Measurements from ENCODE around the gene KYNU. TPM values are rescaled to one million over a fixed set of nuclear protein-coding genes. Genes with fewer than 3 reads are reported as not detected.

KYNU gene
- polyA plus RNA-seq, 4 donors, result 0.67 to 3.8 (median 2.1) TPM

GRCh38 chr2:142981069-142981378, 103.6 kb downstream of the KYNU start:
- Histone ChIP-seq H3K36me3 (ENCODE audit: control insufficient read depth in 3 of 3, insufficient read depth in 2 of 3, low read depth in 1 of 3, low read length in 3 of 3) (no peaks in the 10 kb centered on the region), H3K4me3 (ENCODE audit: low read depth in 1 of 3, low read length in 3 of 3) (no peak overlapping the region), H3K9me3 (ENCODE audit: control insufficient read depth in 2 of 2, insufficient read depth in 1 of 2, low read depth in 1 of 2, low read length in 1 of 2) (no peaks in the 10 kb centered on the region), H3K4me1 (ENCODE audit: control insufficient read depth in 3 of 3, insufficient read depth in 2 of 3, low read depth in 1 of 3, low read length in 2 of 3) (no peaks in the 10 kb centered on the region), H3K27me3 (ENCODE audit: control insufficient read depth in 3 of 3, insufficient read depth in 3 of 3, low read length in 3 of 3) (no peaks in the 10 kb centered on the region), H3K27ac (ENCODE audit: low read depth in 1 of 3, low read length in 2 of 3) (no peak overlapping the region)
- WGBS, 3 donors, result 2 to 4% (median 3%) methylated on average over 1 of the region's 1 CpG
- DNase-seq, result no peak
- no peak for FAIRE-seq

DNA sequence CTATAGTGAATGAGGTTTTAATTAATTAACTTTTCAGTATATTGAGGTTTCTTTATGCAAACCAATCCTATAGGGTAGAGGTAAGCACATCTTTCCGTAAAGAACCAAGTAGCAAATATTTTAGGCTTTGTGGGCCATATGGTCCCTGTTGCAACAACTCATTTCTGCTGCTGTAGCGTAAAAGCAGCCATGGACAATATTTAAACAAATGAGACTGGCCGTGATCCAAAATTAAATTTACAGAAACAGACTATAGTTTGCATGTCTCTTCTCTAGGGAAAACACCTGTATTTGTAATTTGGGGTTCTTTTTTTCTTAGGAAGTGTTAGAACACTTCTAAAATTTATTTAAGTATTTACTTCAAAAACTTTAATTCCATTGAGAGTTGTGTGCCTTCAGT, 104.3 kb downstream of the KYNU start:
- FAIRE-seq, result no peak
- 75 to 82% (median 78%) methylated on average over 3 of the region's 3 CpGs for WGBS, 3 donors
- H3K4me3 ChIP-seq (ENCODE audit: low read depth in 1 of 3, low read length in 3 of 3), result no peak overlapping the region
- H3K27ac ChIP-seq (ENCODE audit: low read depth in 1 of 3, low read length in 2 of 3), result no peak overlapping the region
- no peaks in the 10 kb centered on the region for H3K27me3 ChIP-seq (ENCODE audit: control insufficient read depth in 3 of 3, insufficient read depth in 3 of 3, low read length in 3 of 3)
- no peaks in the 10 kb centered on the region for H3K36me3 ChIP-seq (ENCODE audit: control insufficient read depth in 3 of 3, insufficient read depth in 2 of 3, low read depth in 1 of 3, low read length in 3 of 3)
- no peaks in the 10 kb centered on the region for H3K9me3 ChIP-seq (ENCODE audit: control insufficient read depth in 2 of 2, insufficient read depth in 1 of 2, low read depth in 1 of 2, low read length in 1 of 2)
- H3K4me1 ChIP-seq (ENCODE audit: control insufficient read depth in 3 of 3, insufficient read depth in 2 of 3, low read depth in 1 of 3, low read length in 2 of 3), result no peaks in the 10 kb centered on the region
- DNase-seq, result no peak

DNA sequence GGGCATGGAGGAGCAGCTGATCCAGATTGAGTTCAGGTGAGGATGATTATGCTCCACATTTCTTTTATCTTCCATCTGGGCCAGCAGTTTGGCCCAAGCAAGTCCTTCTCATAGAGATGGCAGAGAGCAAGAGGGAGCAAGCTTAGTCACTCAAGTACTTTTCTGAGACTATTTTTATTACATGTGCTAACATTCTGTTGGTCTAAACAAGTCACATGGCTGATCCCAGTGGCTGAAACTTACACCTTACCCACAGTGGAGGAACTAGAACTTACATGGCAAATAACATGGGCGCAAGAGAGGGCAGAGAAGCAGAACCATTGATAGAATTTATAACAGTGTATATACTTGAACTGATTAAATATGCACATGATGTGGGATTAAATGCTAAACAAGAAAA, 105.7 kb downstream of the KYNU start:
- H3K27ac ChIP-seq (ENCODE audit: low read depth in 1 of 3, low read length in 2 of 3), result no peak overlapping the region
- FAIRE-seq (no peak), DNase-seq (no peak)
- no peaks in the 10 kb centered on the region for H3K27me3 ChIP-seq (ENCODE audit: control insufficient read depth in 3 of 3, insufficient read depth in 3 of 3, low read length in 3 of 3)
- no peaks in the 10 kb centered on the region for H3K9me3 ChIP-seq (ENCODE audit: control insufficient read depth in 2 of 2, insufficient read depth in 1 of 2, low read depth in 1 of 2, low read length in 1 of 2)
- WGBS, 3 donors, result 77 to 87% (median 86%) methylated on average over 1 of the region's 1 CpG
- H3K4me3 ChIP-seq (ENCODE audit: low read depth in 1 of 3, low read length in 3 of 3), result no peak overlapping the region
- no peaks in the 10 kb centered on the region for H3K4me1 ChIP-seq (ENCODE audit: control insufficient read depth in 3 of 3, insufficient read depth in 2 of 3, low read depth in 1 of 3, low read length in 2 of 3)
- no peaks in the 10 kb centered on the region for H3K36me3 ChIP-seq (ENCODE audit: control insufficient read depth in 3 of 3, insufficient read depth in 2 of 3, low read depth in 1 of 3, low read length in 3 of 3)

GRCh38 chr2:142984657-142985056, 107.2 kb downstream of the KYNU start:
- Histone ChIP-seq H3K36me3 (ENCODE audit: control insufficient read depth in 3 of 3, insufficient read depth in 2 of 3, low read depth in 1 of 3, low read length in 3 of 3) (no peaks in the 10 kb centered on the region), H3K9me3 (ENCODE audit: control insufficient read depth in 2 of 2, insufficient read depth in 1 of 2, low read depth in 1 of 2, low read length in 1 of 2) (no peaks in the 10 kb centered on the region), H3K4me1 (ENCODE audit: control insufficient read depth in 3 of 3, insufficient read depth in 2 of 3, low read depth in 1 of 3, low read length in 2 of 3) (no peaks in the 10 kb centered on the region), H3K27me3 (ENCODE audit: control insufficient read depth in 3 of 3, insufficient read depth in 3 of 3, low read length in 3 of 3) (no peaks in the 10 kb centered on the region), H3K27ac (ENCODE audit: low read depth in 1 of 3, low read length in 2 of 3) (no peak overlapping the region), H3K4me3 (ENCODE audit: low read depth in 1 of 3, low read length in 3 of 3) (no peak overlapping the region)
- WGBS, 3 donors, result 93 to 98% (median 95%) methylated on average over 2 of the region's 2 CpGs
- FAIRE-seq (no peak), DNase-seq (no peak)

GRCh38 chr2:142987044-142987443, 109.6 kb downstream of the KYNU start:
- WGBS, 3 donors, result 79 to 83% (median 83%) methylated on average over 2 of the region's 2 CpGs
- Histone ChIP-seq H3K36me3 (ENCODE audit: control insufficient read depth in 3 of 3, insufficient read depth in 2 of 3, low read depth in 1 of 3, low read length in 3 of 3) (no peaks in the 10 kb centered on the region), H3K27ac (ENCODE audit: low read depth in 1 of 3, low read length in 2 of 3) (no peak overlapping the region), H3K4me3 (ENCODE audit: low read depth in 1 of 3, low read length in 3 of 3) (no peak overlapping the region), H3K9me3 (ENCODE audit: control insufficient read depth in 2 of 2, insufficient read depth in 1 of 2, low read depth in 1 of 2, low read length in 1 of 2) (no peaks in the 10 kb centered on the region), H3K27me3 (ENCODE audit: control insufficient read depth in 3 of 3, insufficient read depth in 3 of 3, low read length in 3 of 3) (no peaks in the 10 kb centered on the region), H3K4me1 (ENCODE audit: control insufficient read depth in 3 of 3, insufficient read depth in 2 of 3, low read depth in 1 of 3, low read length in 2 of 3) (no peaks in the 10 kb centered on the region)
- FAIRE-seq, result no peak
- DNase-seq, result no peak

DNA sequence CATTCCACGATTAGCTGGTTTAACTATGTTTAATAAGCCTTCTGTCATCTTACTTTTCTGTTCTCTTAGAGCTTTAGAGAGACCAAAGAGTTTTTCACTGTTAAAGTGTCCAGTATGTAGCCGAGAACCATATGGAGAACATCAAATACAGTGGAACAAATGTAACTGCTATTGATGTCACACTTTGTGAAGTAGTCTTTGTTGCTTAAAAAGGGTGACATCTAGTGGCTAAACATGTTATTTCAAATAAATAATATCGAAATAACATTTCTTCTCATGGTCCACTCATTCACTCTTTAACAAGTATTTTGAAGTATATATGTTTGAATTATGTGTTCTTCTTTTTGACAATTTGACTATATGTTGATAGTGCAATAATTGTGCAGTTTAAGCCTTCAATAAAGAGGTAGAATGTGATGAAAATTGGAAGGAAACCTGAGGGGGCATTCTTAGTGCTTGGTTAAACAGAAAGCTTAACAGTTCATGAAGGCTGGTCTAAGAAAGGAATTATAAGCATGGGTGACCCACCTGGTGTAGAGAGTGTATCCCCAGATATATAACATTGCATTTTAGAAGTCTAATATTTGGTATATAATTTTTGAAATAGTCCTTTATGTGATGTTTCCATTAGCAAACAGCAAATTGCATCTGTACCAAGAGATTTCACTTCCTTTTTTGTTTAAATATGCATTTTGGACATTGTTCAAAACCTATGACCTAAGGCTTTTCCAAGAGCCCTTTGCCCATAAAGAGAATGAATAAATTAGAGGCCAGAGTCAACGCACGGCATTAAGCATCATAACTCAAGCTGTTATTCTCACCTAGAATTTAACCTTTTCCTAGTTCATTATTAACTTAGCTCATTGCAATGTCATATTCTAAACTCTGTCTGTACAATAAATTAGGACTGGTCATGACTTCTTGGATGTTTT, 112.1 kb downstream of the KYNU start:
- Histone ChIP-seq H3K36me3 (ENCODE audit: control insufficient read depth in 3 of 3, insufficient read depth in 2 of 3, low read depth in 1 of 3, low read length in 3 of 3) (no peaks in the 10 kb centered on the region), H3K4me1 (ENCODE audit: control insufficient read depth in 3 of 3, insufficient read depth in 2 of 3, low read depth in 1 of 3, low read length in 2 of 3) (no peaks in the 10 kb centered on the region), H3K27ac (ENCODE audit: low read depth in 1 of 3, low read length in 2 of 3) (no peak overlapping the region), H3K9me3 (ENCODE audit: control insufficient read depth in 2 of 2, insufficient read depth in 1 of 2, low read depth in 1 of 2, low read length in 1 of 2) (no peaks in the 10 kb centered on the region), H3K4me3 (ENCODE audit: low read depth in 1 of 3, low read length in 3 of 3) (no peak overlapping the region), H3K27me3 (ENCODE audit: control insufficient read depth in 3 of 3, insufficient read depth in 3 of 3, low read length in 3 of 3) (no peaks in the 10 kb centered on the region)
- WGBS, 3 donors, result 23 to 34% (median 31%) methylated on average over 5 of the region's 5 CpGs
- peak; percentile 64 for FAIRE-seq
- DNase-seq, result peak; percentile 13 to 32

- no peaks in the 10 kb centered on the region for H3K27me3 ChIP-seq (ENCODE audit: control insufficient read depth in 3 of 3, insufficient read depth in 3 of 3, low read length in 3 of 3)
- no peak overlapping the region for H3K27ac ChIP-seq (ENCODE audit: low read depth in 1 of 3, low read length in 2 of 3)
- H3K4me3 ChIP-seq (ENCODE audit: low read depth in 1 of 3, low read length in 3 of 3), result no peak overlapping the region
- FAIRE-seq (no peak), DNase-seq (no peak)
- H3K36me3 ChIP-seq (ENCODE audit: control insufficient read depth in 3 of 3, insufficient read depth in 2 of 3, low read depth in 1 of 3, low read length in 3 of 3), result no peaks in the 10 kb centered on the region
- H3K9me3 ChIP-seq (ENCODE audit: control insufficient read depth in 2 of 2, insufficient read depth in 1 of 2, low read depth in 1 of 2, low read length in 1 of 2), result no peaks in the 10 kb centered on the region
- H3K4me1 ChIP-seq (ENCODE audit: control insufficient read depth in 3 of 3, insufficient read depth in 2 of 3, low read depth in 1 of 3, low read length in 2 of 3), result no peaks in the 10 kb centered on the region
- WGBS, 3 donors, result 56 to 77% (median 63%) methylated on average over 3 of the region's 3 CpGs
Measured at GRCh38 chr2:142991295-142991694, 113.8 kb downstream of the KYNU start.

DNA sequence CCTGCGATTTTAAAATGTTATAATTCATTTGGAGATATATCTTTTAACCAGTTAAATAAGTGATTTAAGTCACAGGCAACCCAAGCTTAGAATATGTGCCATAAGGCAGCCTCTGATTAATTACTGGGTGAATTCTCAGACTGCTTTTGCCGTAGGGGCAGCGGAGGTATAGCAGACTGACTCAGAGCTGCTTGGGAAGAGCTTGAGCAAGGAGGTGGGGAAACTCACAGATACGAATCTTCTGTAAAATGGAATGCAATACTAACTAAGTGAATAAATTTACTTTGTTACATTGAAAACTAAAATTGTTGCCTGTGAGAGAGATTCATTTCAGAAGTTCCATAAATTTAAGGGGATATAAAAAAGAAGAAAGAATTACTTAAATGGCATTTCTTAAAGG, 115.4 kb downstream of the KYNU start:
- FAIRE-seq (no peak), DNase-seq (no peak)
- H3K4me1 ChIP-seq (ENCODE audit: control insufficient read depth in 3 of 3, insufficient read depth in 2 of 3, low read depth in 1 of 3, low read length in 2 of 3), result no peaks in the 10 kb centered on the region
- H3K27me3 ChIP-seq (ENCODE audit: control insufficient read depth in 3 of 3, insufficient read depth in 3 of 3, low read length in 3 of 3), result no peaks in the 10 kb centered on the region
- no peak overlapping the region for H3K4me3 ChIP-seq (ENCODE audit: low read depth in 1 of 3, low read length in 3 of 3)
- H3K27ac ChIP-seq (ENCODE audit: low read depth in 1 of 3, low read length in 2 of 3), result no peak overlapping the region
- WGBS, 3 donors, result 73 to 84% (median 82%) methylated on average over 4 of the region's 4 CpGs
- H3K36me3 ChIP-seq (ENCODE audit: control insufficient read depth in 3 of 3, insufficient read depth in 2 of 3, low read depth in 1 of 3, low read length in 3 of 3), result no peaks in the 10 kb centered on the region
- H3K9me3 ChIP-seq (ENCODE audit: control insufficient read depth in 2 of 2, insufficient read depth in 1 of 2, low read depth in 1 of 2, low read length in 1 of 2), result no peaks in the 10 kb centered on the region

- H3K4me1 ChIP-seq (ENCODE audit: control insufficient read depth in 3 of 3, insufficient read depth in 2 of 3, low read depth in 1 of 3, low read length in 2 of 3), result no peaks in the 10 kb centered on the region
- H3K4me3 ChIP-seq (ENCODE audit: low read depth in 1 of 3, low read length in 3 of 3), result no peak overlapping the region
- no peak for FAIRE-seq
- no peaks in the 10 kb centered on the region for H3K9me3 ChIP-seq (ENCODE audit: control insufficient read depth in 2 of 2, insufficient read depth in 1 of 2, low read depth in 1 of 2, low read length in 1 of 2)
- no peak for DNase-seq
- 63 to 67% (median 64%) methylated on average over 2 of the region's 2 CpGs for WGBS, 3 donors
- no peaks in the 10 kb centered on the region for H3K36me3 ChIP-seq (ENCODE audit: control insufficient read depth in 3 of 3, insufficient read depth in 2 of 3, low read depth in 1 of 3, low read length in 3 of 3)
- H3K27ac ChIP-seq (ENCODE audit: low read depth in 1 of 3, low read length in 2 of 3), result no peak overlapping the region
- no peaks in the 10 kb centered on the region for H3K27me3 ChIP-seq (ENCODE audit: control insufficient read depth in 3 of 3, insufficient read depth in 3 of 3, low read length in 3 of 3)
Measured at GRCh38 chr2:142993771-142994170, 116.3 kb downstream of the KYNU start.
